Stimulated activated CD4-positive, alpha-beta T cell treated with anti-CD3 and anti-CD28 coated beads, Interleukin-4, amount 100 ng/mL, for 24 hours (primary cell): Measurements from ENCODE around the gene PLCD1.
"Not testable (repeated sequence)": the region's sequence is repeated elsewhere in the genome, so short reads cannot be mapped to it uniquely, and the experiment has no call there.

Experiments used
- DNase-seq: peaks from one replicate; pipeline ENCODE4 v3.0.0-alpha.2; 2020

Gene PLCD1

DNA sequence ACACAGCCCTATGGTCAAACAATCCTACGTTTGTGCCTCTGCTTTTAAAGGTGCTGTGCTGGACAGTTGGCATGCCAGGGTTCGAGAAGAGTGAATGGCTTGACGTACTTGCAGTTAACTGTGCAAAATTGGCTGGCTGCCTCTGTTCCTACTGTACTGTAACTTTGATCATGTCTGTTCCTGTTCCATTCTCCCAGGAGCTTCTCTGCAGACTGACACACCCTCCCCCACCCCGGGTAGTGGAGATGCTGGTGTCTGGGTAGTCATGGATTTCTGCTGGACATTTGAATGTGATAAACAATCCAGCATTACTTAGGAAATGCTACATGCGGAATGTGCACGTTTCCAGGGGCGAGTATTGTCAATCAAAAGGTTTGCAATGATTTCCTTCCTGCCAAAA lies 45.4 kb downstream of the PLCD1 start:
- DNase-seq = no peak

DNA sequence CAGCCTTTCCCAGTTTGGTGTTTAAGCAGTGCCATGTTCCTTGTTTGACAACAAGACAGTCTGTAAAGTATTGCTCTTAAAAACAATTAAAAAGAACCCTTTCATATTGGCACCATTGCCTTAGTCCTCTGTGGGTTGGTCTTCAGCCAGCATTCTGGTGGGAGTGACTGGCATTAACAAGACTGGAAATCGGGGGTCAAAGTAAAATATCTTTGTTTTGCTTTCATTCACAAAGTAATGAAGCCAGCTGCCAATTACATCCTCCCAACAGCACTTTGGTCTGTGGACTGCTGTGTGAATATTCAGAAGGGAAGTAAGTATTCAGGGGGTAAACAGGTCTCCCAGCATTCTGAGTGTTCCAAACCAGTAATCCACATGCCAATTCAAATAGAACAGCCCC lies 47.1 kb downstream of the PLCD1 start:
- DNase-seq = no peak

DNA sequence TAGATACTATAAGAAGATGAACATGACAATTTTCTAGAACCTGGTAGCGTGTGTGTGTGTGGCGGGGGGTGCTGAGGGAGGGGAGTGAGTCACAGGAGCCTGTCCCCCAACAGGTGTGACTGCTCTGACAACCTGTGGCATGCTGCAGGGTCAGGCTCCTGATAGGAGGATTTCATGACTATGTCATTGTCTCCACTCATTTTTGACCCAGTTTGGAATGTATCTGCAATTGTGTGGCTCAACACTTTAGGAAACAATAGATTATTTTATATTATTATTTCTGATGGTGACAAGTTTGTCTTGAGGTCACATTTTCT lies 48.1 kb downstream of the PLCD1 start:
- DNase-seq = no peak

DNA sequence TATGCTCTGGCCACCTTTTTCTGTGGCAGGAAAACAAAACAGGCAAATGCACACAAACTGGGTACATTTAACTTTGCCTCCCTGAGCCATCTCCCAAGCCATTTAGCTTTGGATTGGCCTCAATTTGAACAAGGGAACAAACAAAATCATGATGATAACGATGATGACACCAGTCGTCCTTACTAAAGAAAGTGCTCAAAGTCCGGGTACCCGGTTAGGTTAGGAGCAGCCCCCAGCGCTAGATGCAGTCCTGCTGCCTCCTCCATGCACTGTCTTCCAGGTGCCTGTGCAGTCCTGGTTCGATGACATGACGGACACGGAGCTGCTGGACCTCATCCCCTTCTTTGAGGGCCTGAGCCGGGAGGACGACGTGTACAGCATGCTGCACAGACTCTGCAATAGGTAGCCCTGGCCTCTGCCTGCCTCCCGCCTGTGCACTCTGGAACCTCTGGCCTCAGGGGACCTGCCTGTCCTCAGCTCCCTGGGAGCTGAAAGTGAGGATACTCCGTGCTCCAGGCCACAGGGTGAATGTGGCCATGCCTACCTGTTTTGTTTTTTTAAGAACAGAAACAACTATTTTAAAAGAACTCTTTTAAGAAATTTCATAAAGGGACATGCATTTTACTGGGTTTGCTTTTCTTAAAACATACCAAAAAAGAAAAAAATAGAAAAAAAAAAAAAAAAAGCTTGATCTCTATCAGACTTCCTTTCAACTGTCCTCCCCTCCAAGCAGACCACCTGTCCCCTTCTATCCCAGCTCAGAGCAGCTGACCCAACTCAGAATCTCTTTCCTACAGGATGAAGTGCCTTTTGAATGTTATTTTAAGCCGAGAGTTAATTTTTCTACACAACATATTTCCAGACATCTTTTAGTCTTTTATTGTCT lies 48.7 kb downstream of the PLCD1 start:
- DNase-seq = no peak

DNA sequence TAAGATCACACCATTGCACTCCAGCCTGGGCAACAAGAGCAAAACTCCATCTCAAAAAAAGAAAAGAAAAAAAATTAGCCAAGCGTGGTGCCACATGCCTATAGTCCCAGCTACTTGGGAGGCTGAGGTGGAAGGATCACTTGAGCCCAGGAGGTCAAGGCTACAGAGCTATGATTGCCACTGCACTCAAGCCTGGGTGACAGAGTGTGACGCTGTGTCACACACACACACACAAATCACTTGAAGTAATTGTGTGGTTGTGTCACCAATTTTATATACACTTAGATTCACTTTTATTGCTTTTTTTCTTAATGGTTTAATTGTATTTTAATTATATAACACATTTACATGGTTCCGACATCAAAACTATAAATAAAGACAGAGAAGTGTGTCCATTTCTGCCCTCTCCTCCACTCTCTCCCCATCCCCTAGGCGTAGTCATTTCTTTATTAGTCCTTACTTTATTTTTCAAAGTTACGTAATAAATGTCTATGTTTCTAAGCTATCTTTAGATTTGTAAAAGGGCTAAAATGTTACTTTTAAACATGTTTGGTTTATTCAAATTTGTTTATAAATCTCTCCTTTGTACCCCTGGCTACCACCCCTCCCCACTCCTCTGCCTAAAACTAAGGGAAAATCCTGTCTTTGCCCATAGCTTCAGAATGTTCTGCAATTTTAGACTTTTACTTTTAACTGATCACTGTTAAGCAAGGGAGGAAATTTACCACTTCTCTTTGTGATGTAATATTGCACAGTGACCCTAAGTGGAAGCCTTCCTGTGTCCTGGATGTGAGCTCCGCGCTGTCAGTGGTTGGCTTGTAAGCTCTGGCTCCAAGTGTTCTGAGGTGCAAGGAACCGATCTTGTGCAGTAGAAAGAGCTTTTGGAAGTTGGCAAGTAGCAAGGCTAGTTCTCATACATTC lies 49.6 kb downstream of the PLCD1 start:
- no peak for DNase-seq

DNA sequence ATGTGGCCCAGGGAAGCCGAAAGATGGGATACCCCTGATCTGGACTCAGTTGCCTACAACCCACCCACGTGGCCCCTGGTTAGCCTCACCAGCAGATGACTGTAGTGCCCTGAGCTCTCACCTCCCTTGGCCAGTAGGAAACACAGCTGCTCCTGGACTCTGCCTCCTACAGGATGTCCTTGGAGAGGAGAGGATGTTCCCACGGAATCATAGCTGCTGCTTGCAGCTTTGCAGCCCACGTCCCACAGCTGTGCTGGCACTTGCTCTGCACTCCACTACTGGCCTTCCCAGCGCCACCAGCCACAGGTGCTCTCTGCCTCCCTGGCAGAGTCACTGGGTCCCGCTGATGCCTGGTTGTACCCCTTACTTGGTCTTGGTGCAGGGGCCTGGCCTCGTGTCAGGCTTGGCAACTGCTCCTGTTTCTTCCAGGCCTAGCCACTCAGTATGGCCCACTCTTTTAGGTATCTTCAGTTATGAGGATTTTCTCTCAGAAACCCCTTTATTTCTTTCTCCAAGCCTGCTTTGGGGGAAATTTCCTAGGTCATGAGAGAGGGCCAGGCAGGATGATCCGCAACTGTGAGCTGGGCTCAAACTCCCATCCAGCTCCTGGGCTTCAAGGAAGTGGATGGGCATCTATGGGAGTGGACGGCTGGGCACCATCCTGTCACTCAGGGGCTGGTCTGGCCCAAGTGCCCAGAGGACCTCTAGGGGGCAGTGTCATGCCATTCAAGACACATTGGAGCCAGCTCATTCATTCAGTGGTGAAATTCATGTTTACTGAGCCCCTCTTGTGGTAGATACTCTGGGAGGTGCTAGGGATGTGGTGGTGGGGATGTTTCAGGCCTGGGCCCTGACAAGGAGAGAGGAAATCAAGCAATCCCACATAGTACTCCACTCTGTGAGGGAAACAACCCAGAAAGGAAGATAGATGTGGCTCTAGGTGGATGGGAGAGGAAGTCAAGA lies 55.0 kb downstream of the PLCD1 start:
- peak; percentile 74 for DNase-seq

DNA sequence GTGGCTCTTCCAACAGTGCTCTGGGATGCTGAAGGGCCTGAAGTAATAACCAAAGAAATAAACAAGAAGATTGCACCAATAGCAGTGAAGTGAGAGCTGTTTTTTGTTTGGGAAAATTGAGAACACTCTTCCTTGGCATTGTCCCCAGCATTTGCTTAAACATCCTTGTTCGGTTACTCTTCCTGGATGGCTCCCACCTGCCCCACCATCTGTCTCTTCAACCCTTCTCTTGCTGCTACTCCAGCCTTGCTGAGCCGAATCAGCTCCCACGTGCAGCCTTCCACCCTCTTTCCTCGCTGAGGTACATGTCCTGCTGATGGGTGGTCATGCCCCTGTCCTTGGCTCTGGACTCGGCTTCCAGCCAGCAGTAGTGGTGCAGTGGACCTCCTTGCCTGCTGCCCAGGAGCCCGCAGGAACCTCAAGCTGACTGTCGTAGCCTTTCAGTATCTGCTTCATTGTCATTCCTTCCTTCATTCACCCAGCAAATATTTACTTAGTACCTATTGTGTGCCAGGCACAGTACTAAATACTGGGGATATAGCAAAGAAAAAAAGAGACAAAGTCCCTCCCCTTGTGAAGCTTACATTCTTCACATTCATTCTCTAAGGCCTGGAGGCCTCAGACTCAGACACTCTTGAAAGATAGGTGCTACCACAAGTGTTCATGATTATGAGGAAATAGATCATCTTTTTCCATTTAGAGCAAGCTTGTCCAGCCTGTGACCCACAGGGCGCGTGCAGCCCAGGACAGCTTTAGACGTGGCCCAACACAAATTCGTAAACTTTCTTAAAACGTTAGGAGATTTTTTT lies 56.0 kb downstream of the PLCD1 start:
- no peak for DNase-seq

DNA sequence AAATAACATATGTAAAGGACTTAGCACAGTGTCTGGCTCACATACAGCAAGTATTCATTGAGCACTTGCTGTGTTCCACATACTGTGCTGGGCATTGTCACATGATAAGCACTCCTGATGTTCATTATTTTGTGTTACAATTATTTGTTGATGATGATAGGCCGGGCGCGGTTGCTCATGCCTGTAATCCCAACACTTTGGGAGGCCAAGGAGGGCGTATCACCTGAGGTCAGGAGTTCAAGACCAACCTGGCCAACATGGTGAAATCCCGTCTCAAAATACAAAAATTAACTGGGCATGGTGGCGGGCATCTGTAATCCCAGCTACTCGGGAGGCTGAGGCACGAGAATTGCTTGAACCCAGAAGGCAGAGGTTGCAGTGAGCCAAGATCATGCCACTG lies 57.4 kb downstream of the PLCD1 start:
- DNase-seq = not testable (repeated sequence)

DNA sequence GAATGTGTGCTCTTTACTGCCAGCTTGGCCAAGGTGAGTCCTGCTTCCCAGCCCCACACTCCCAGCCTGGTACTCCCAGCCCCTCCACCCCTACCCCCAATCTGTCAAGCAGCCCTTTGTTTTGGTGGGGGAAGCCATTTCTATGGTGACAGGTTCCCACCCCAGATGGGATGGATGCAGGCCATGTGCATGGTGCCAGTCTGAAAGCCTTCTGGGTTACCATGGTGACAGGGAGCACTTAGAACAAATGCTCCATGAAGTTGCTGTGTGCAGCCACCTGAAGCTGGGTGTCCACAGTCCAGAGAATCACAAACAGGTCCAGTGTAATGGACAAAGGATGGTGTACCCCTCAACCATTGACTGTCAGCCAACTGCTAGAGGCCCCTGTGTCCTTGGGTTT lies 58.0 kb downstream of the PLCD1 start:
- DNase-seq = no peak

DNA sequence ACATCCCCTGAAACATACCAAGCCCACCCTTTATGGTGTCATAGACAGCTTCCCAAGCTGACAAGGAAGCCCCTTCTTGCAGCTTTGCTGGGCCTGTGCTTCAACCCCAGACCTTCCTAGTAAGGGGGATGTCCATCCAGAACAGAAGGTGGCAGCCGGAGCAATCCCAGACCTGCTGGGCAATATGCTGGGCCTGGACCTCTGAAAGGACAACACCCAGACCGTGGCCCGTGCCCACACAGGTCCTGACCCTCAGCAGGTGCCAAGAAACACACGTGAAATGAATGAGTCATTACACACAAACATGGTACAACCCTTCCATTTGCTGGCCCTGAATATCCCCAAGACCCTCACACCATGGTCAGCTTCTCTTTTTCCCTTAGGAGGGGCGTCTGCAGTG lies 58.6 kb downstream of the PLCD1 start:
- no peak for DNase-seq

DNA sequence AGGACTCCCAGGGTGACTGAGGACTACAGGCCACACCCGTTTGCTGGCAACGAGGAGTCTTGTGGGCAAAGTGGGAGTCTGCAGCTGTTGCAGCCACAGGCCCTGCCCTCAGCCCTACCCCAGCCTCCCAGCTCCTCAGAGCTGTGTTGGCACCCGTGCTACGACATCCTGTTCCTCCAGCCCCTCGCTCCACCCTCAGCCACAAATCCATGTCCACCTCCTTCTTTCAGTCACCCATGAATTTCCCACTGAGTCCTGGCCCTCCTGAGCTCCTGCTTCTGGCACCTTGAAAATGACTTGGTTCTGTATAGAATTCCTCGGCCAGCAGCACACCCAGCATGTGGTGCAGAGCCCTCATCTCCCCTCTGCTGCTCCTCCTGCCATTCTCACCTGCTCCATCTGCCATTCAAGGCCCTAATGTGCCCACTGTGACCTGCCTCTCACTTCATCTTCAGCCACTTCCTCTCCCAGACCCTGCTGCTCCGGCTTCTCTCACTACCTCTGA lies 59.8 kb downstream of the PLCD1 start:
- DNase-seq = no peak

DNA sequence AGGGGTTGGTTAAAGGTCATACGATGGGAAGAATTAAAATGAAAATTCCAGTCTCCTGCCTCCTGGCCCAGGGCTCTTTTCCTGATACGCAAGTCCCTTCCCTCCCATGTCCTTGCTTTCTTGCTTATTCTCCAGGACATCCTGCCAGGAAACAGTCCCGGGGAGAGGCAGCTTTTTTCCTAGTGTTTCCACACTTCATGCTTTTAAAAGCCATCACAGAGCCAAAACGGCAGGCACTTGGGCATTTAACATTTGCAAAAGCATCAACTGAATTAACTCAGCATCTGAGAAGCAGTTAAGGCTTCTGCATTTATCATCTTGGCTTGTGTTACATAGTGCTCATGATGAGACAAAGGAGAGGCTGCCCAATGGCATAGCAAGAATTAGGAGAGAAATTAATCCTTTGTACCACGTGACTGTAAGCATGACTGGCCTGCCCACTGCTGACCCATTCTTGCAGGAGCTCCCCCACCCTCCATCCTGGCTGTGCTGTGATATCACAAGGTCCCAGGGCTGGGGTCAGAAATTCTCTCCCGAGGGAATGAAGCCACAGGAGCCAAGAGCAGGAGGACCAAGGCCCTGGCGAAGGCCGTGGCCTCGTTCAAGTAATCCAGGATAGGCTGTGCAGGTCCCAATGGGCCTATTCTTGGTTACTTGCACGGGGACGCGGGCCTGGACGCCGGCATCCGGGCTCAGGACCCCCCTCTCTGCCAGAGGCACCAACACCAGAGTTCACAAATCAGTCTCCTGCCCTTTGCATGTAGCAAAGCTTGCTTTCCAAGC lies 60.4 kb downstream of the PLCD1 start:
- DNase-seq = no peak

DNA sequence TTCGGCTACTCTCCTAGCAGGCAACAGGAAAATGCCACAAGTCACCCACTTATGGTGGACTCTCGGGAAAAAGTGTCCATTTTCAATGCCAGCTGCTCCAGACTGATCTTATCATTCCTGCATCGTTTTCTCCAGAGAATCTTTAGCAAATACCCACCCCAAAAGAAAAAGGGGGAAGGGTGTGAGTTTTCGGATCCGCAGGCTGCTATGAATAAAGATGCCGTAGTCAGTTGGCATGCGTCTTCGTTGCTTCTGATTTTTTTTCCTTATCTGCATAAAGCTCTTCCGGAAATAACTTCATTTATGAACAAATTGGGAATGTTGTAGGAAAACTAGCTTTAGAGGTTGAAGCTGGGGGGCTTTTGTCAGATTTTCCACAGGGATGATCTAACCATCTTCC lies 61.2 kb downstream of the PLCD1 start:
- DNase-seq = no peak

DNA sequence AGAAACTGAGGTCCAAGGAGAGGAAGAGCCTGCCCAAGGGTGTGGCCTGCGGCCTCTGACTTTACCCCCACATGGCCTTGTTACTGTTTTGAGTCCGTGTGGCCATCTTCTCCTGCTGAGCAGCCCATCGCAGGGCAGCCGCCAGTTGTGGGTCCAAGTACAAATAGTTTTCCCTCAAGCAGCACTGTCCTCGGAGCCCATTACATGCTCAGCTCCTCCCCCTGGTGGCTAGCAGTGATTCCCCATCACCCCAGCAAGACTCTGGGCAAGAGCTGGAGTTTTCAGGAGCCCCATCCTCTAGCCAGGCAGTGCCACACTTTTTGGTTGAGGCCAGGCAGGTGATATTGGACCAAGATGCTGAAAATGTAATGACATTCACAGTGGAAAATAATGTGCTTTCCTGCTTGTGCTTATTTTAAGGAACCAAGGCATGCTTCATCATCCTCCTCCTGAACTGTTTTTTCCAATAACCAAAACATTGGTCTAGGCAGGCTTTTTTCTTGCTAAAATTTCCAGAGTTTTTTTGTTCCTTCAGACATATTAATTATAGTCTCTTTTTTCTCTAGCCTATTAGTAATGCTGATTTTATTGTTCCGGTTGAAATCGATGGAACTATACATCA lies 62.1 kb downstream of the PLCD1 start:
- DNase-seq = peak; percentile 60

DNA sequence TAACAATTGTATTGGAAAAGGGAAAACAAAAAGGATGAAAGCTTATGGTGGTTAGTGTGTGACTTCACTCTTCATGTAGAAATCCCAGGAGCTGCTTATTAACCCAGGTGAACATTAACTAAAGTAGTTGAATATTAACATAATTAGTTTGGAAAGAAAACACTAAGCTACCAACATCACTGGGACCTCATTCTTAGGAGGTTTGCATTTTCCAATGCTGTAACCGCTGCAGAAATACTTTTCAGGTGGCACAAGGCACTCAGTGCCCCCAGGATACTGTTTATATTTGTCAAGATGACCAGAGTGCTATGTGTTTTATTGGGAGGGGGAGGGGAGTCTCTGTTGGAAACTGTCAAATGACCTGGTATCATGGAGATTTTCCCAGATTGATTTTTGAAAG lies 64.7 kb downstream of the PLCD1 start:
- no peak for DNase-seq

DNA sequence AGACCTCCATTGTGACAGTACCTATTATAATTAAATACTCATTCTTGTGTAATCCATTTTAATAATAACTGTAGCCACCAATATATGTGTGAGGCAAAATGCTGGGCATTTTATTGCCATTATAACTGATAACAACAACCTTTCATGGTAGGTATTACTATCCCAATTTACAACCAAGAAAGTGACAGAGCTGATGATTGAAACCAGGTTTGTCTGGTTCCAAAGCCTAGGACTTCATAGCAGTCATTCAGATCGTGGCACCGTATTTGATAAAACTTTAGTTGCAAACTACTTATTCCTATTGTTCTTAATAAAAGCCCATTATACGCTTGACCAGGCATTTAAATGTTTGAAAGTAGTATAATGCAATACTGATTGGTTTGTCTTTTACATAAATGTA lies 65.3 kb downstream of the PLCD1 start:
- DNase-seq = no peak

DNA sequence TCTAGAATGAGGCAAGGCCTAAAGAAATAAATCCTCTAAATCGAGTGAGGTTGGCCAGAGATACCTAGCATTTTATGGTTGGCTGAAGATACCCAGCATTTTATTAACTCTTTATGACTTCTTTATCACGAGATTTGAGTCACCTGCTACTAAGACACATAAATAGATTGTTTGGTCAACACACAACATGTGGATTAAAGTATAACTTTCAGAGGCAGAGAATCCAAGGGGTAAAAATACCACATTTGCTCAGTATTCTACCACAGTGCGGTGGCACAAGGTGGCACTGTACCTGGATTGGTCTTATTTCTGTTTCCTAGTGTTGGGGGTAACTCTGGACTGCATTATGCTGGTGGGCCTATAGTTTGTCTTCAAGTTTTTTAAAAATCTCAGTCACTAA lies 65.8 kb downstream of the PLCD1 start:
- DNase-seq = no peak

DNA sequence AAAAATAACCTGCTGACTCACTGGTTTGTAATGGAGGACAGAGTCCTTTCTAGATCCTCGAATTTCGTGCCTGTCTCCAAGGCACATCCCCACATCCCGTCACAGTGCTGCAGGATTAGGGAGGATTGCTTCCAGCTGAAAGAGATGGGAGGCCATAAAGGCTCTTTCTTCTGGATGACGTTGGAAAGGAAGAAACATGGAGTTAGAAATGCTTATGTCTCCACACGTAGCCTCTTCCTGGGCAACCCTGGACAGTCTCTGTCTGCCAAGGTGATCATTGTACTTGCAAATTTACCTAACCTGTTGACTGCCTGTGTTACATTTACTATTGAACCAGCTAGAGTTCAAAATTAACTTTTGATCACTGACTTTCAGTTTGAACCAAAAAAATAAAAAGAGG lies 66.4 kb downstream of the PLCD1 start:
- no peak for DNase-seq

DNA sequence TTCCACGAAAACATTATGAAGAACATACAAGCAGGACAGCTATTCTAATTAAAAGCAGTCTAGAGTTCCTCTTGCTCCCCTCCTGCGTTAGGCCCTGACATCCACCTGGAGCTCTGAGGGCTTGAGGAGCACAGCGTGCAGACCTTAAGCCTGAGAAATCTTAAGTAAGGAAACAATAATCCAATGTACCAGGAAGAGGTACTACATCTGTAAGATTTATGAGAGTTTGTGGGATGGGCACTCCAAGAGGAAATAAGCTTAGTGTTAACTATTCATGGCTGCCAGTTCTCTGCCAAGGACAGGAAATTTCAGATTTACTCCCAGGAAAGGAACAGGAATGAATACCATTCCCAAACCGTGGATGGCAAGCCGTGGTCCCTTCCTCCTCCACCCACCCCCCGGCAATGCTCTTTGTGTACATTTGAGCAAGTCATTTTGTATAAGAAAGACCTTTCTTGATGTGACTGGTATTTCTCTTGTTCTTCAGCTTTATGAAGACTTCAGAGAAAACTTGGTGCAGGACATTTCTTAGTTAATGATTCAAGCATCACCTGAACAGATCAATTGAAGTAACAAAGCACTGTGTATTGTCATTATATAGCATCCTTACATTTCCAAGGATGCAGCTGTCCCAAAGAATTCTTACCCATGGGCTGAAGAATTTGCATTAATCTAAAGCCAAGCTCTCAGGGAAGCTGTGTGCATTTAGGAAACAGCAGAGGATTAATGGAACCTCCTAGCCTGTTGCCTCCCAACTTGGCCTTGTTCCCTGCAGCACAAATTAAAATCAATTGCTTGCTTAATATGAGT lies 67.6 kb downstream of the PLCD1 start:
- DNase-seq = no peak

DNA sequence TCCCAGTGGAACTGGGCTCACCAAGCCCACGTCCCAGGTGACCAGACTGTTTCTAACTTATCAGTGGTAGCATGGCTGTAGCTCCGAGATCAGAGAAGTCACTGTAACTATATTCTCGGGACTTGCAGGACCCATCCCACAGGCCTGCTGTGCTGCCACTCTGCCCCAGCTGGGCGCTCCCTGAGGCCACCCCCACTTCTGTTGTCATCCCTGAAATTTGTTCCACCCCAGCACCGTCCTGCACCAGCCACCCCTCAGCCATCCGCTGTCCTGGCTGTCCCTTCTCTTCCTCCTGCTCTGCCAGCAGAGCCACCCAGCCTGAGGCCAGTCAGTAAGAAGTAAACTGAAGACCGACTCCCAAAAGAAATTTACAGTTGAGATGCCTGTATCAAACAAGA lies 71.9 kb downstream of the PLCD1 start:
- no peak for DNase-seq
